ENCODE measurements around the gene DNAJC7. TPM values are rescaled to one million over a fixed set of nuclear protein-coding genes. Genes with fewer than 3 reads are reported as not detected.

DNAJC7 gene
- total RNA-seq, 1 donor from 2014 or later: 76.6 TPM

DNA sequence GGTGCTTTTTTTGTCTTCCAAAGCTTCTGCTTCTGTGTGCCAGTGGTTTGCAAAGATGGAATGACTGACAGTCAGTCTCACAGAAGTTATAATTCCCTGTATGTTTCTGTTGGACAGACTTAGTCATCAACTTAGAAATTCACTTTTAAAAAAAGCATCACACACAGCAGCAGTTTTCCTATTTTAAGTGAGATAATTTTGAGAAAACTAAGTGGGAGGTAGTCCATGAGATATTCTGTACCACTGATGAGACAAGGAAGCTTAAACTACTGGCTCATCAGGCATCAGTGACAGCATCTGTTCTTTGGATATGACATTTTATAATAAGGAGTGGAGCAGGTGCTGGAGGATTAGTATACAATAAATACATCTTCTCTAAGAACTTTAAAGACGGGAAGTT, 30.6 kb downstream of the DNAJC7 start:
- DNase-seq: no peak
- no peak for ATAC-seq
- intact Hi-C loops (cut with micrococcal nuclease): no loop called here

DNA sequence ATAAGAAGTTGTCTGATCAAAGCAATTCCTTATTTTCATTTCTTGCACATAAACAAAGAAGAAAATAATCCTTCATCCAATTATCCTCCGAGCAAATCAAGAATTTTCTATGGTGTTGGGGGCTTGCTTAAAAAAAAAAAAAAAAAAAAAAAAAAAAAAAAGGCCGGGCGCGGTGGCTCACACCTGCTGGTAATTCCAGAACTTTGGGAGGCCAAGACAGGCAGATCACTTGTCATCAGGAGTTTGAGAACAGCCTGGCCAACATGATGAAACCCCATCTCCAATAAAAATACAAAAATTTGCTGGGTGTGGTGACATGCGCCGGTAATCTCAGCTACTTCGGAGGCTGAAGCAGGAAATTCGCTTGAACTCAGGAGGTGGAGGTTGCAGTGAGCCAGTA, 31.3 kb downstream of the DNAJC7 start:
- ATAC-seq: no peak
- DNase-seq: no peak
- intact Hi-C loops (cut with micrococcal nuclease): no loop called here

DNA sequence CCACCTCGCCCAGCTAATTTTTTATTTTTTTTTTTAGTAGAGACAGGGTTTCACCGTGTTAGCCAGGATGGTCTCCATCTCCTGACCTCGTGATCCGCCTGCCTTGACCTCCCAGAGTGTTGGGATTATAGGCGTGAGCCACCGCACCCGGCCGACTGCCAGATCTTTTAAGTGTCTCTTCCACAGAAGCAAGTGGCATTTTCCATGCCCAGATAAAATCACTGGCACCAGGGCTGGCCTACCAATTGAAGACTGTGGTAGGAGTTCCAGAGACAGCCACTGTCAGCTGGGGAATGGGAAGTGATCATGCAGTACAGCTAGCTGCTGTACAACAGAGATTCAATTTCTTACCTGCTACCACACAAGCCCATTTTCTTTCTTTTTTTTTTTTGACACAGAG, 32.8 kb downstream of the DNAJC7 start:
- intact Hi-C loops (cut with micrococcal nuclease): no loop called here
- DNase-seq (no peak), ATAC-seq (peak; percentile 54)

DNA sequence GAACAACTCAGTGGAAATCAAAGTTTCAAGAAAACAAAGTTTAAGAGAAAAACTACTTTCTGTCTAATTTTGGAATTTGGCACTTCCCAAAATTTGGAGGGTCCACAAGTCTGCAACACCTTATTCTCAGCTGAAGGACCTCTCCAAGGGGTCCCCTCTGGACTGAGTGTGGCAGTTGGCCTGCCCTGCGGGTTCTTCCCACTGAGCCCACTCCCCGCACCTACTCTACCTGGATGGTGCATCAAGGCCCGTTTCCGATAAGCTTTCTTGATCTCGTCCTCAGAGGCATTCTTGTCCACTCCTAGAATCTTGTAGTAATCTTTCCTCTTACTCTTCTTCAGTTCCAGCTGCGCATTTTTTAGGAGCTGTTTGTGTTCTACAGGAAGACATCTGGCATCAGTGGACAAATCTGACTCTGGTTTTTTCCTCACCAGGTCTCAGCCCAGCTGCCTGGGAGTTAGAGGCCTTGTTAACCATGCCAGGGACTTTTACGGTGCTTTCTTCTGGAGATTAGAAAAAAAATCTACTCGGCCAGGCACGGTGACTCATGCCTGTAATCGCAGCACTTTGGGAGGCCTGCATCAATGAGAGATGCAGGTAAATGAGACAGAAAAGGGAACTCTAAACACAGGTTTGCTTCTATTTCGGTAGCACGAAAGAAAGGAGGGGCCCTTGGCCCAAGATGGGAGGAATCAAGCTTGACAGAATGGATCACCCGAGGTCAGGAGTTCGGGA, 35.0 kb downstream of the DNAJC7 start:
- ATAC-seq (no peak), DNase-seq (no peak)
- intact Hi-C loops (cut with micrococcal nuclease): no loop called here

DNA sequence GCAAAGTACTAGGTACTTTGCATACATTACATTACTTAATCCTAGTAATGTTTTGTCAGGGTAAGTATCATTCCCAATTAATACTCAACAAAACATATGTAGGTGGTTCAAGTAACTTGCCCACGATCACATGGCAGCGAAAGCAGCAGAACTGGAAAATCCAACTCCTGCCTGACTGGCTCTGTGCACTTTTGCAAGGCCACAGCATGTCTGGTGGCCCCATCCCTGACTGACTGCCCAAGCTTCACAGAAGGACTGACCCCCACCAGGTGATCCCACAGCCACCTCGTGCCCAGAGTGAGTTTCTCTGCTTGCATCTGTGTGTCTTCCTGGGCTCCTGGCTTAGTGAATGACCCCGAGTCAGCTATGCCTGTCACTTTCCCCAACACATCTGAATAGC, 39.2 kb downstream of the DNAJC7 start:
- ATAC-seq (no peak), DNase-seq (no peak)
- intact Hi-C loops (cut with micrococcal nuclease): no loop called here

DNA sequence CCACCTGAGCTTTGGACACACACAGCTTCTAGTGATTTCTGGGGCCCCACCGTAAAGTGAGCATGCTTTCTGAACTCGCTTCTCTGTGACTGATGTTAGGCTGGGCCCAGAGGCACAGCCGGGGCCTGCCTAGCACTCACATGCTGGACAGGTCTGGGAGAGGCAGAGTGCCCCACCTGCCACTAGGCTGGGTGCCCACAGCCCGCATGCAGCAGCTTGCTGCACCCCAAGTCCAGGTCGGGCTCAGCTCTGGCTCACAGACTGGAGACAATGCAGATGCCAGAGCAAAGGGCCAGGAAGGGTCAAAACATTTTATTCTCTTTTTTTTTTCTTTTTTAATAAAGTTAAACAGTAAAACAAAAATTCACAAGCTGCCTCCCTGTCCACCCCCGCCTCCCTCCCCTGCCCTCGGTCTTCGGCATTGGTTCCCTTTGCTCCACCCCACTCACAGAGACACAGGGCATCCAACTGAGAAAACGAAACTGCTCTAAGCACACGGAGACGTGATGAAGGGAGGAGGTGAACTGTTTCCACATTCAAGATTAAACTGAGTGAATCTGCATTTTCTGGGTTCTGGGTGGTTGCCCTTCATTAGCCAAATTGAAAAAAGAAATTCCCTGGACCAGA, 41.0 kb downstream of the DNAJC7 start:
- ATAC-seq (peak; percentile 36), DNase-seq (no peak)
- intact Hi-C loops (cut with micrococcal nuclease): no loop called here

DNA sequence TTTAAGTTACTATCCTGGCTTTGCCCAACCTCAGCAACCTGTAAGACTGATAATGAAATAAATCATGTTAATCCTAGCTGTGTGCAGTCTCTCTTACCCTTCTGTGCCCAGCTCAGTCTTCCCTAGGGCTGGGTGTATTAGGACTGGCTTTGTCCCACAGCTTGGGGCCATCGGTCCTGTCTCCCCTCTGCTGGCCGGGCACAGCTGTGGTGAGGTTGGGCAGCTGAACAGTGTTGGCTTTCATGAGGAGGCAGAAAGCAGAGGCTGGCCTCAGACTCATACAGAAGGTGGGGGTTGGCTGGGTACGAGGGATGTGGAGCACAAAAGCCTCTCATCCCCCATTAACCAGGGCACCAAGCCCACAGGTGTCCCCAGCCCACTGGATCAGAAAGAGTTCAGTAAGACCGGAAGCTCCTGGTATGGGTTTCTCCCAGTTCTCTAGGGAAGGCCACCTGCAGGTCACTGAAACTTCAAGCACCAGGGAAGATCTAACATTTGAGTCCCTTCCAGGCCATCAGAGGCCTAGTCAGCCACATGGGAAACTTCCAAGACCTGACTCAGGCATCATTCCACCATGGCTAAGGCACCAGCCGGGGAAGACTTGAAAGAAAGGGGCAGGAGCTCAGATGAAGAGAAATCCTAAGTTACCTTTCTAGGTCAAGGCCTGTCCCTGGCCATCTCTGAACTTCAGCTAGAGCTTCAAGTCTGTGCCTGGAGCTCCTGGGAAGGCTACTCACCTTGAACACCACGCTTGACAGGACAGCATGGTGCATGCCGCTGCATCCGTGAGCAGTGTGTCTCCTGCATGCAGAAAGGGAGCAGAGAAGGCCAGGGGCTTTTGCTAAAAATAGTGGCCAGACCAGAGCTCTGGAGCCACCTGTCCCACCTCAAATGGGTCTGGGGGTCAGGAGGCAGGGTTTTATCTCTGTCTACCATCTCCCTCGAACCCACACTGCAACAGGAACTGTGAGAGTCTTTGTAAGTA, 41.8 kb downstream of the DNAJC7 start:
- DNase-seq (no peak), ATAC-seq (no peak)
- intact Hi-C loops (cut with micrococcal nuclease): no loop called here

DNA sequence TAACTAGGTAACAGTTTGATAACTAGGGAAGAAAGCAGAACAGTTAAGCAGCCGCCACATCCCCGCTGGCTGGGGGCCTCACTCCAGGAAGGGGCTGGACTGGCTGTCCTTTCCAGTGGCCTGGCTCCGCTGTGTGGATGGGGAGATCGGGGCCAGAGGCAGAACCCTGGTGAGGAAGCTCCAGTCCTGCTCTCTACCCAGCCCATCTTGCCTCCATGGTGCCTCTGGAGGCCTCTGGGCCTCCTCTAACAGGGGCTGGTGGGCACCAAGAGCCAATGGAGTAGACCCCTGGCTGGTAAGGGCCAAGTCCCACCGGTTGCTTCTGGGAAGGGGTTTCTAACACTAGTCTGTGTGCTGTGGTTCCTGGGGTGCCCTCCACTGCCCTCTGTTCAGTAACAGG, 42.6 kb downstream of the DNAJC7 start:
- intact Hi-C loops (cut with micrococcal nuclease): no loop called here
- ATAC-seq (no peak), DNase-seq (no peak)

DNA sequence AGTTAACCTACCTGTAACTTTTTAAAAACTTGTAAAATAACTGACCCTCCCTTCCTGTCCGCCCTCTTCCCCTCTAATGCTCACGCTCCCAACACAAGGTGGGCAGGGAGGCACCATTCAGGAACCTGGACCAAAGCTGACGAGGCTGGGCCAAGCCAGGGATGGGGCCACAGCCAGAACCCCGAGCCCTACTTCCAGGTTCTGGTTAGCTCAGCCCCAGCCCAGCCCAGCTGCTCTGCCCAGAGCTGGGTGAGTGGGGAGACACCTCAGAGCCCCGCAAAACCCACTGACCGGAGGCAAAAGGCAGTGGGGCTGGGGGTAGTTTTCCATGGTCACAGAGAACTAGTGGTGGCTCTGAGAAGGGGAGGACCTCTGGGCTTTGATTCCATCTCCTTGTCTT, 43.2 kb downstream of the DNAJC7 start:
- intact Hi-C loops (cut with micrococcal nuclease): no loop called here
- DNase-seq (no peak), ATAC-seq (no peak)

DNA sequence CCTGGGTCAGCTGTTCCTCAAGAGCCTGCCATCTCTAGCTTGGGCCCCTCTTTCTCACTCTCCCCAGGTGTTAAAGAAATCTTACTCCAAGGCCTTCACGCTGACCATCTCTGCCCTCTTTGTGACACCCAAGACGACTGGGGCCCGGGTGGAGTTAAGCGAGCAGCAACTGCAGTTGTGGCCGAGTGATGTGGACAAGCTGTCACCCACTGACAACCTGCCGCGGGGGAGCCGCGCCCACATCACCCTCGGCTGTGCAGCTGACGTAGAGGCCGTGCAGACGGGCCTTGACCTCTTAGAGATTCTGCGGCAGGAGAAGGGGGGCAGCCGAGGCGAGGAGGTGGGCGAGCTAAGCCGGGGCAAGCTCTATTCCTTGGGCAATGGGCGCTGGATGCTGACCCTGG, 43.8 kb downstream of the DNAJC7 start:
- intact Hi-C loops (cut with micrococcal nuclease): no loop called here
- ATAC-seq (no peak), DNase-seq (peak; percentile 35)

DNA sequence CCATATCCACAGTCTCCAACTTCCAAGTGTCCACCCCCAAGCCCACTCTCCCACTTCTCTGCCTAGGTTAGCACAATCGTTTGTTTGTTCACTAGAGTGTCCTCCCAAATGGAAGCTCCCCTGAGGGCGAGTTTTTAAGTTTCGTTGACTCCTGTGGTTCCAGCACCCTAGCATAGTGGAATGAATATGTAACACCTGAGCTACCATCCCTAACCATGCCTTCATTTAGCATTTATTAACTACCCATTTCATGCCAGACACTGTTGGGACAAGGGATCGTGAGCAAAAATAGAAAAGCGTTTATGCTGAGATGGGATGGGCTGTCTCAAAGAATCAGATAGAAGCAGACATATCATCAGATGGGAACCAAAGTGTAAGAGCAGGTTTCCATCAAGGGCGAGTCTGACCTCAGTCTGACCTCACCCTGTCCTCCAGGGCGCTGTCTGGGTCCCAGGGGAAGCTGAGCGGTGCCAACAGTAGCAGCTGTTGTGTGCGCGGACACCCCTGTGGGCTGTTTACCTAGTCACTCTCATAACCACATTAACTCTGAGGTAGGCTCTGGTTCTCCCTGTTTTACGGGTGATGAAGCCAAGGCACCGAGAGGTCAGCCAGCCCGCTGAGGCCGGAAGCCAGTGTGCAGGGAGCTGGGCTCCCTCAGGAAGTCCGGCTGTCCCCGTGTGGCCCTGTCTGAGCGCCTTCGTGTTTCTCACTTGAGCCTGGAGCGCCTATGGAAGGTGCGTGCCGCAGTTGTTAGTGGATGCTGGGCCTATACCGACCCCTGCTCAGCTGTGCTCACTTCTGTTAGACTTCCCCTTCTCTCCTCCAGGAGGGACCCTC, 44.5 kb downstream of the DNAJC7 start:
- peak; percentile 52 for ATAC-seq
- intact Hi-C loops (cut with micrococcal nuclease): no loop called here

DNA sequence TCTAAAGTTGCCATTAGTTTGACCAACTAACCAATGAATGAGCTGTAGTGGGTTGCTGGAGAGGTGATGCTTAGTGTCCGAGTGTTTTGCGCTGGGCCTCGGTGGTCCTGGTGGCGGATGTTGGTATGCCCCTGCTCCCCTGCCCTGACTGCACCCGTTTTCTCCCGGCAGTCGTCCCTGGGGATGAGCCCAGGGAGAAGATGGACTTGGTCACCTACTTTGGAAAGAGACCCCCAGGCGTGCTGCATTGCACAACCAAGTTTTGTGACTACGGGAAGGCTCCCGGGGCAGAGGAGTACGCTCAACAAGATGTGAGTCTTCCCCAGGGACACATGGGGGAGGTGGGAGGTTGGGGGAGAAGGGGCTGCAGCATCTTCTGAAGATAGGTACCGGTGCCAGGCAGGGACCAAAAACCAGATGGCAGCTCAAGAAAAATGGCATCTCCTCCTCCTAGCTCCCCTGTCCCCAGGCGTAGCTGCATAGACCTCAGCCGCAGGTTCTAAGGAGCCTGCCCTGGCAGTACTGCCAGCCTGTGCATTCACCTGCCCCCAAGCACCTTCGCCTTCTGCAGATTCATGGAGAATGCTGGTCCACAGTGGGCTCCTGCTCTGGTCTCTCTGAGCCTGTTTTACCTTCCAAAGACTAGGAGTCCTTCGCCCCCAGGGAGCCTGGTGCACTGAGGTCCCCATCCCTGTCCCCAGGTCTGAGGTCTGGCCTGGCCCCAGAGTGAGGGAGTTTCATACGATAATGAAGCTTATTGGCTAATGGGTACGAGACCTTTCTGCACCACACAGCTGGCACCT, 45.3 kb downstream of the DNAJC7 start:
- intact Hi-C loops (cut with micrococcal nuclease): no loop called here
- ATAC-seq: no peak
- no peak for DNase-seq

More for the DNA sequence above, 44.5 kb downstream of the DNAJC7 start:
- peak; percentile 62 for DNase-seq

DNA sequence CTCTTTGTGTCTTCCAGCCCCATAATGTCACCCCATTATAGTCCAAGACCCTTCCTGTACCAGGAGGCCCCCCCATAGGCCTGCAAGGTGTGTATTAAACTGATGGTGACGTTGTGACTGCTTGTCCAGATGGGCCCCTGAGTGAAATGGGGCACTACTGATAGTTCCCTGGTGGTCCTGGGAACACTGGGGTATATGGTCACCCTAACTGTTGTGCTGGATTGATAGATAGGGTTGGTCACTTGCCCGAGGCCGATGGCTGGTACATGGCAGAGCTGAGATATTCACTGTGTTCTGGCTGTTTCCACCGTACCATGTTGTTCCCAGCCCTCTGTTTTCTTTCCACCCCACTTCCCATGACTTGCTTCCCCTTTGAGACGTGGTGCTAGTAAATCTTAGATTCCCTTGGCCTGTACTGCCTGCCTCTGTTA, 46.3 kb downstream of the DNAJC7 start:
- DNase-seq (no peak), ATAC-seq (no peak)
- intact Hi-C loops (cut with micrococcal nuclease): no loop called here

DNA sequence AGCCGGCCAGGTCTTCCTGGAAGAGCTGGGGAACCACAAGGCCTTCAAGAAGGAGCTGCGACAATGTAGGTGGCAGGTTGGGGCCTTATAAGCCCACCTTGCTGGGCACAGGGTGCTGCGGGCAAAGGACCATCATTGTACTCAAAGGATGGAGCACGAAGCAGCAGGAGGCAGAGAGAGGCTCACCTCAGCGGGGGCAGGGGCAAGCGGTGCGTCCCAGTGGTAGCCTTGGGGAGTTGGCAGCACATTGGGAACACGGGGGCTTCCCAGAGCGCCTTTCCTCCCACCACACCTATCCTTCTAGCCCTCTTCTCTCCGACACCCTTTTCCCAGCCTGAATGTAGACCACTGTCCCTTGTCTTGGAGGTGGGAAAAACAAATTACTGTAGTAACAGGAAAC, 48.6 kb downstream of the DNAJC7 start:
- no peak for DNase-seq
- intact Hi-C loops (cut with micrococcal nuclease): no loop called here
- ATAC-seq: no peak

DNA sequence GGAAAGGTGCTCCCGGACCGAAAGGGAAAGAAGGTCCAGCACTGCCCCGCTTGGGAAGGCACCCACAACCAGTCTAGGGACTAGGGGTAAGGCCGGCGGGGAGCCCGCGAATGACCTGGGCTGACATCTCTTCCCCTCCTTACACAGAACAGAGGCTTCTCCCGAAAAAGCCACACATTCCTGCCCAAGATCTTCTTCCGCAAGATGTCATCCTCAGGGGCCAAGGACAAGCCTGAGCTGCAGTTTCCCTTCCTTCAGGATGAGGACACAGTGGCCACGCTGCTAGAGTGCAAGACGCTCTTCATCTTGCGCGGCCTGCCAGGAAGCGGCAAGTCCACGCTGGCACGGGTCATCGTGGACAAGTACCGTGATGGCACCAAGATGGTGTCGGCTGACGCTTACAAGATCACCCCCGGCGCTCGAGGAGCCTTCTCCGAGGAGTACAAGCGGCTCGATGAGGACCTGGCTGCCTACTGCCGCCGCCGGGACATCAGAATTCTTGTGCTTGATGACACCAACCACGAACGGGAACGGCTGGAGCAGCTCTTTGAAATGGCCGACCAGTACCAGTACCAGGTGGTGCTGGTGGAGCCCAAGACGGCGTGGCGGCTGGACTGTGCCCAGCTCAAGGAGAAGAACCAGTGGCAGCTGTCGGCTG, 49.2 kb downstream of the DNAJC7 start:
- no peak for ATAC-seq
- intact Hi-C loops (cut with micrococcal nuclease): no loop called here

DNA sequence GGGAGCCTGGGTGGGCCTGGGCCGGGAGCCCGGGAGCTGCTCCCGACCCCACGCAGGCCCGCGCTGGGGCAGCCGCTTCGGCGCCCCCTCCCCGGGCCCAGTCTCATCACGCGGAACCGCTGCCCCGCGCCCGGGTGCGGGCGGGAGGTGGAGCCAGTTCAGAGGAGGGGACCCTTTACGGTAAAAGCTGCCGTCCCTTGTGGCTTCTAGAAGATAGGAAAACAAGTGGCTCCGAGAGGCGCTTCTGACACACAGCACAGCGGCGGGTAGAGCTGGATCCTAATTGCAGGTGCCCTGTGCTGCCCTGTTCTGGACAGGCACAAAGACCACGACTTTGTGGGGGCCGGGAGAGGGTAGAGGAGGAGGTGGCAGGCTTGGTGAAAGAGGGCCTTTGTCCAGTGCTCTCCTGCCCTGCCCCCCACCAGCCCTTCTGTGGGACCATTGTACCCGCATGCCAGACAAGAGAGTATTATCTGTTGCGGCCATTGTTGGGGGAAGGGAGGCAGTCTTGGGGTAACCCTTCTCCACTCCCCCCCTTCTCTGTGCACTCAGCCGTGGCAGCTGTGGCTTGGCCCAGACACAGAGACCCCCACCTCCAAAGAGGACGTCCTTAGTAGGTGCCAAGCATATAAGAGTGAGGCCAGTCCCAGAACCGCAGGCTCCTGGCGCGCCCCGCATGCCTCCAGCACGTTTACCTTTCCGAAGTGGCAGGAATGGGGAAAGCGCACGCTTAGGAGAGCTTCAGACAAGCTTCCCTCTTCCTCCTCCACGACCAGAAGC, 49.9 kb downstream of the DNAJC7 start:
- ATAC-seq (peak; percentile 14), DNase-seq (peak; percentile 41)
- intact Hi-C loops (cut with micrococcal nuclease): no loop called here

More for the DNA sequence above, 49.2 kb downstream of the DNAJC7 start:
- DNase-seq: peak; percentile 32

Data from left ventricle myocardium superior (tissue), 1 donor.